ENCODE results near the gene GRM4. TPM values are rescaled to one million over a fixed set of nuclear protein-coding genes. Genes with fewer than 3 reads are reported as not detected.

GRM4 gene
- total and polyA plus RNA-seq, 9 of the 15 experiments (the other 6 are each of a cell fraction or from before 2014, with no cell fraction given) = 0.18 TPM; not detected in 8

DNA sequence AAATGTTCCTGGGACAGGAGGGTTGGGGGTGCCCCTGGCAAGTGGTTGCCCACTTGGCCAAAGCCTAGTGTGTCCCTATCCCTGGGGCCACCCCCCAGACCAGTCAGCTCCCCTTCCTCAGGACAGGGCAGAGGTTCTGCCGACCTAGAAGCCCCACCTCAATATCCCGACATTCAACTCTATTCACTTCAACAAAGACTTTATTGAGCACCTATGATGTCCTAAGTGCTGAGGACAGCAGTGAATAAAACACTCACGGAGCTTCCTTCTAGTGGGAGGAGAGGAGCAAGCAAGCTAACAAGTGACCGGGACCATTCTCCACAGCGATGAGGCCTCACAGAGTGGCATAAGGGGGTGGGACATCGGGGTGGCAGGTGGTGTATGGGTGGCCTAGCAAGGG, 52.7 kb downstream of the GRM4 start:
- H3K27me3 ChIP-seq (ENCODE audit: control insufficient read depth in 2 of 2, insufficient read depth in 2 of 2, low read length in 2 of 2) = peaks cover 17 to 88% of the 10 kb centered on the region in 2 experiments; a peak in 4 of 5 replicates
- no peak overlapping the region for H2AFZ ChIP-seq (ENCODE audit: low read depth, low read length)
- TF ChIP-seq, protein P1, sequence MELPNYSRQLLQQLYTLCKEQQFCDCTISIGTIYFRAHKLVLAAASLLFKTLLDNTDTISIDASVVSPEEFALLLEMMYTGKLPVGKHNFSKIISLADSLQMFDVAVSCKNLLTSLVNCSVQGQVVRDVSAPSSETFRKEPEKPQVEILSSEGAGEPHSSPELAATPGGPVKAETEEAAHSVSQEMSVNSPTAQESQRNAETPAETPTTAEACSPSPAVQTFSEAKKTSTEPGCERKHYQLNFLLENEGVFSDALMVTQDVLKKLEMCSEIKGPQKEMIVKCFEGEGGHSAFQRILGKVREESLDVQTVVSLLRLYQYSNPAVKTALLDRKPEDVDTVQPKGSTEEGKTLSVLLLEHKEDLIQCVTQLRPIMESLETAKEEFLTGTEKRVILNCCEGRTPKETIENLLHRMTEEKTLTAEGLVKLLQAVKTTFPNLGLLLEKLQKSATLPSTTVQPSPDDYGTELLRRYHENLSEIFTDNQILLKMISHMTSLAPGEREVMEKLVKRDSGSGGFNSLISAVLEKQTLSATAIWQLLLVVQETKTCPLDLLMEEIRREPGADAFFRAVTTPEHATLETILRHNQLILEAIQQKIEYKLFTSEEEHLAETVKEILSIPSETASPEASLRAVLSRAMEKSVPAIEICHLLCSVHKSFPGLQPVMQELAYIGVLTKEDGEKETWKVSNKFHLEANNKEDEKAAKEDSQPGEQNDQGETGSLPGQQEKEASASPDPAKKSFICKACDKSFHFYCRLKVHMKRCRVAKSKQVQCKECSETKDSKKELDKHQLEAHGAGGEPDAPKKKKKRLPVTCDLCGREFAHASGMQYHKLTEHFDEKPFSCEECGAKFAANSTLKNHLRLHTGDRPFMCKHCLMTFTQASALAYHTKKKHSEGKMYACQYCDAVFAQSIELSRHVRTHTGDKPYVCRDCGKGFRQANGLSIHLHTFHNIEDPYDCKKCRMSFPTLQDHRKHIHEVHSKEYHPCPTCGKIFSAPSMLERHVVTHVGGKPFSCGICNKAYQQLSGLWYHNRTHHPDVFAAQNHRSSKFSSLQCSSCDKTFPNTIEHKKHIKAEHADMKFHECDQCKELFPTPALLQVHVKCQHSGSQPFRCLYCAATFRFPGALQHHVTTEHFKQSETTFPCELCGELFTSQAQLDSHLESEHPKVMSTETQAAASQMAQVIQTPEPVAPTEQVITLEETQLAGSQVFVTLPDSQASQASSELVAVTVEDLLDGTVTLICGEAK (IDR thresholded peaks at IDR 0.05) = peak; percentile 68
- TF ChIP-seq, protein P1 (CRISPR knock-in tag; IDR thresholded peaks at IDR 0.05) = no peak
- no peak for TF ChIP-seq ZEB2 (IDR thresholded peaks at IDR 0.05)
- POLR2A ChIA-PET = interaction anchor here (0.7 kb wide), 1 partner anchor 1015 kb away, joined by 3 read pairs; no protein-coding TSS in a partner anchor
- H3K9me3 ChIP-seq (replicated peaks; ENCODE audit: control insufficient read depth, insufficient read depth, low read depth, low read length) = no peaks in the 10 kb centered on the region
- CTCF ChIA-PET (ENCODE audit: low intra/inter-chr PET ratio) = no interaction called here
- no peak overlapping the region for H3K4me2 ChIP-seq (ENCODE audit: insufficient read depth, low read length)
- FAIRE-seq = no peak
- no peak overlapping the region for H3K4me3 ChIP-seq
- H3K36me3 ChIP-seq (ENCODE audit: control insufficient read depth, insufficient read depth, low read length) = no peaks in the 10 kb centered on the region
- H4K20me1 ChIP-seq (replicated peaks; ENCODE audit: control insufficient read depth, insufficient read depth, low read length) = peaks cover 28% of the 10 kb centered on the region
- H3K9me1 ChIP-seq (ENCODE audit: control insufficient read depth, insufficient read depth, low read length) = no peaks in the 10 kb centered on the region
- no peaks in the 10 kb centered on the region for H3K79me2 ChIP-seq (ENCODE audit: control insufficient read depth, insufficient read depth, low read length)
- WGBS (ENCODE audit: insufficient coverage, low coverage, missing lambda C conversion rate) = 4% methylated on average over 6 of the region's 6 CpGs
- no peak overlapping the region for H3K9ac ChIP-seq (ENCODE audit: insufficient read depth in 1 of 2, low read depth in 2 of 2, low read length in 2 of 2)
- no TSS peak for BruUV-seq (replicated peaks)
- intact Hi-C loops (cut with micrococcal nuclease) = no loop called here
- no peak for DNase-seq (ENCODE audit: extremely low read depth in 1 of 4, low spot score in 3 of 4)
- no peak overlapping the region for H3K27ac ChIP-seq (ENCODE audit: extremely low read depth, low read depth, low read length)
- H3K4me1 ChIP-seq (replicated peaks in 1 of 2; ENCODE audit: control insufficient read depth in 2 of 2, insufficient read depth in 2 of 2, low read length in 2 of 2) = peaks cover 0 to 12% of the 10 kb centered on the region in 2 experiments; a peak in 1 of 5 replicates
- in situ Hi-C loops (cut with MboI) = no loop called here
- ATAC-seq = no peak
